GM19035 (cell line): ENCODE measurements around the gene RASGEF1B.
"Not testable (repeated sequence)": the region's sequence is repeated elsewhere in the genome, so short reads cannot be mapped to it uniquely, and the experiment has no call there.

Source experiments
- ATAC-seq: cut with Tn5 transposase; IDR thresholded peaks from one replicate; pipeline ENCODE4 v1.9.1; 2021; ENCODE audit not compliant: unreplicated experiment

RASGEF1B gene

GRCh38 chr4:81432825-81433224, 38.9 kb downstream of the RASGEF1B start:
- no peak for ATAC-seq

- no peak for ATAC-seq
These were observed 39.7 kb downstream of the RASGEF1B start for GRCh38 chr4:81431971-81432370.

GRCh38 chr4:81429607-81430006, 42.1 kb downstream of the RASGEF1B start:
- ATAC-seq = no peak

DNA sequence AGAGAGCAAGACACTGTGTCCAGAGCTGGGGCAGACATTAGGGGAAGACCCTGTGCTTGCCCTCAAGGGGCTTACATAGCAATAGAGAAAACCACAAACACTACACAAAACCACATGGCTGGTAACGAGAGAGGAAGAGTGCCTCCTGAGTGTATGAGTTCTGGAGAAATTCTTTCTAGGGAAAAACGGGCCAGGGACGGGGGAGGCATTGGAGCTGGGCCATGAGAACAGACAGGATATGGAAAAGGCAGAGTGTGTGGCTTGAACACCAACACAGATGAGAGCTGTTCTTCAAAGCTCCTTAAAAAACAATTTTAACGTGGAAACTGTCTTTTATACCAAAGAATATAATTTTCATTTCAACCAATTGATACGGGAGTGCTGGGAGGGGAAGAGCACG, 42.7 kb downstream of the RASGEF1B start:
- no peak for ATAC-seq

DNA sequence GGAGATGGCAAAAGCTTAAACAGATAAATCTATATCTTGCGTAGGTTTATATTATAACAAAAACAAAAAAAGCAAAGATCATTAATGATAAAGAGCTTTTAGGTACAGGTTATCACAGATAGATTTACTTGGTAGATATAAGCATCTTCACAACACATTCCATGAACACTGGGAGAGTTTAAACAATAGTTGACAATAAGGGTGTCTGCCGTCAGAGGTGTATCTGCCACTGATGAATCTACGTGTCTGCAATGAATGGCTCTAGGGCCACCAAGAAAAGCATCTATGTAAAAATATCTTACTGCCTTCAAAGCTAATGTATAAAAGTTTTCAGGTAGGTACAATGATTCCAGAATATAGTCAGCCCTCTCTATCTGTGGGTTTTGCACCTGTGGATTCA, 43.7 kb downstream of the RASGEF1B start:
- ATAC-seq = no peak

- no peak for ATAC-seq
These were observed 44.3 kb downstream of the RASGEF1B start for GRCh38 chr4:81427344-81427821.

GRCh38 chr4:81426770-81427289, 44.9 kb downstream of the RASGEF1B start:
- ATAC-seq = no peak

GRCh38 chr4:81424816-81425755, 46.6 kb downstream of the RASGEF1B start:
- ATAC-seq = no peak

GRCh38 chr4:81424336-81424735, 47.4 kb downstream of the RASGEF1B start:
- ATAC-seq = no peak

GRCh38 chr4:81422595-81422994, 49.1 kb downstream of the RASGEF1B start:
- ATAC-seq = no peak

DNA sequence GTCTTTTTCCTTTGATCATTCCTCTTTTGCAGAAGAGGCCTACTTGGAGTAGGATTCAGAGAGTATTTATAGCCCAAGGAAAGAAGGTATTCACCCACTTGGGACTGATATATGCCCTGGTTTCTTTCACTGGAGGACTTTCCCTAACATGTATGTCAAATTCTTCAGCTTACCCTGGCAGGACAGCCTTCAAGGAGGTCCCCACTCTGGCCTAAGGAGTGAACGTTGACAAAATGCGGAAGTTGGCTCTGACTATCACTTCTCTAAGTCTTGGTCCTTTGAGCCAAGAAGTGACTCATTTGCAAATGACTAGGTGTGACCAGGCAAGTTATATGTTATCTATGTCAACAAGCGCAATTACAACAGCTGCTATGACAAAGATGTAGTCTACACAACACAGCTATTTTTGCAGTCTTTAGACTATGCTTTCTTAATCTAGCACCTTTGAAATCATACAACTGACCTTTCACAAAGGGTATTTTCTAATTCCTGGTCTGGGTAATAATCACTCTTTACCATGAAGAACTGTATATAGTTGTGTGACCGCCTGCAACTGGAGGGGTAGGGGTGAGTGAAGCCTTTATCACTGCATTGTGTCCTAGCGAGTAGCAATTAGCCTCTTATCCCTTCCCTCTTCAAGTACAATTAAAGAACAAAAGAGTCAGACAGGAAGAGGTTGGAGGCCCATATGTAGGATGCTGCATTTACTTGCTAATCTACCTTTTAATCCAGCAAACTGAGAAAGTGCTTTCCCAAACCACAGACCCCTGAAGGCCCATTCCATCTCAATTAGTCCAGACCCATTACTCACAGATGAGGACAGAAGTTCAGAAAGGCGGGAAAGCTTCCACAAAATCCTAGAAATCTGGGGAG, 50.1 kb downstream of the RASGEF1B start:
- ATAC-seq = peak; percentile 98

GRCh38 chr4:81418572-81418971, 53.1 kb downstream of the RASGEF1B start:
- no peak for ATAC-seq

DNA sequence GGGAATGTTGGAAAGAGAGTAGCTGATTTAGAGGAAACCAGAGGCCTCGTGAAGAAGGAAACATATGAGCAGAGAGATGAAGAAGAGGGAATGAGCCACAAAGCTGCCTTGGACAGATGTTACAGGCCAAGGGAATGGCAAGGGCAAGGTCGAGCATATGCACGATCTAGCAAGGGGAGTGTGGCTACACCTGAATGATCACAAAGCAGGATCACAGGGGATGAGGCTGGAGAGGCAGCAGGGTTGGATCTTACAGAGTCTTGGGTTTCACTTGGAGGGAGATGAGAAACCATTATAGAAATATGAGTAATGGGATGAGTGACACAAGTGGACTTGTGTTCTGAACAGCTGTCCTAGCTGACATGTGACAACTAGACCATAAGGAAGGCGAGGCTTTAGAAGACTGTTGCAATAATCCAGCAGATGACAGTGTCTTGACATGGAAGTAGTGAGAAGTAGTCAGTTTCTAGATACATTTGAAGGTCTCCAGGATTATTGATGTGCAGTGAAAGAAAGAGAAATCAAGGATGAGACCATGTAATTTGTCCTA, 58.7 kb downstream of the RASGEF1B start:
- ATAC-seq = no peak

DNA sequence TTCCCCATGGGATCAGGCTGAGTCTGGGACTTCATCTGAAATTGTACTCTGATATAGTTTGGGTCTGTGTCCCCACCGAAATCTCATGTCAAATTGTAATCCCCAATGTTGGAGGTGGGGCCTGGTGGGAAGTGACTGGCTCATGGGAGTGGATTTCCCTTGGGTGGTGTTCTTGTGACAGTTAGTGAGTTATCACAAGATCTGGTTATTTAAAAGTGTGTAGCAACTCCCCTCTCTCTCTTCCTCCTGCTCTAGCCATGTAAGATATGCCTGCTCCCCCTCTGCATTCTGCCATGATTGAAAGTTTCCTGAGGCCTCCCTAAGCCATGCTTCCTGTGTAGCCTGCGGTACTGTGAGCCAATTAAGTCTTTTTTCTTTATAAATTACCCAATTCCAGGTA, 61.0 kb downstream of the RASGEF1B start:
- no peak for ATAC-seq

- no peak for ATAC-seq
These were observed 61.9 kb downstream of the RASGEF1B start for GRCh38 chr4:81409836-81410235.

DNA sequence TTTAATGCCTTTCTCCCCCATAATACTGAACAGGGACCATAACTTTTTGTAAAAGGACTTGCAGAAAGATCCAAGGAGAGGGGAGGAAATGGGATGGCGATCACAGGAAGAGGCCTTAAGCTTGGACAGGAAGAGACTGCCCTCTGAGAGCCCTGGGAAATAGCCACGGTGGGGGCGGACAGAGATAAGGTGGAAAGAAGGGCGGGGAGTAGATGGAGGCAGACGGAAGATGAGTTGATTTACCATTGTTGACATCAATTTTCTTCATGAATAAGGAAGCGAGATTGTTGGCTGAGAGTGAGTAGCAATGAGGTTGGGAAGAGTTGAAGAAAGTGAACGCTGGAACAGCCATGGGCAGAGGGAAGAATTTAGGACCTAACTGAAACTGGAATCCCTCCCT, 63.4 kb downstream of the RASGEF1B start:
- no peak for ATAC-seq

DNA sequence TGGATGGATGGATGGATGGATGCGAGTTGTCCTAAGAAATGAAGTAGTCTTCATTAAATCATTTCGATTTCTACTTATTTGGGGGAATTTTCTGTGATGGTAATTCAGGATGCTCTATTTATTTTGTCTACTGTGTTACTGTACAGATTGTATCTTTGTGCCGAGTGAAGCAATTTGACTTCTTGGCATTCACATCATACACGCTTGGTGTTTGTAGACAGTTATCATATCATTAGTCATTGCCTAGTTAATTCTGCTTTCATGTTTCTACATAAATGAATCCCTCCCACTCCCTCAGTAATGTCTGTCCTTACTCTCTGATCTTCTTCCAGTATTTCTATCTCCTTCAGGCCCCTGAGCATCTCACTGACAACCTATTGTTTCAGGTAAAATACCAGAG, 64.0 kb downstream of the RASGEF1B start:
- ATAC-seq = no peak

DNA sequence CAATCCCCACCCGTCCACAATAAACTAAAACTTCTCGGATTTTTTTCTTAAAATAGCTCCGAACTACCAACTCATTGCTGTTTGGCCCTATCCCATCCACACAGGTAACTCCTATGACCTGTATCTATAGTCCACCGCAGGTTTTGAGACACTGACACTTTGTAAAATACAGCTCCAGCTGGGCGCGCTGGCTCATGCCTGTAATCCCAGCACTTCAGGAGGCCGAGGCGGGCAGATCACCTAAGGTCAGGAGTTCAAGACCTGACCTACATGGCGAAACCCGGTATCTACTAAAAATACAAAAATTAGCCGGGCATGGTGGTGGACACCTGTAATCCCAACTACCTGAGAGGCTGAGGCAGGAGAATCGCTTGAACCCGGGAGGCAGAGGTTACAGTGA, 65.2 kb downstream of the RASGEF1B start:
- not testable (repeated sequence) for ATAC-seq

- ATAC-seq = peak; percentile 92
These were observed 65.8 kb downstream of the RASGEF1B start for GRCh38 chr4:81405900-81406401.

DNA sequence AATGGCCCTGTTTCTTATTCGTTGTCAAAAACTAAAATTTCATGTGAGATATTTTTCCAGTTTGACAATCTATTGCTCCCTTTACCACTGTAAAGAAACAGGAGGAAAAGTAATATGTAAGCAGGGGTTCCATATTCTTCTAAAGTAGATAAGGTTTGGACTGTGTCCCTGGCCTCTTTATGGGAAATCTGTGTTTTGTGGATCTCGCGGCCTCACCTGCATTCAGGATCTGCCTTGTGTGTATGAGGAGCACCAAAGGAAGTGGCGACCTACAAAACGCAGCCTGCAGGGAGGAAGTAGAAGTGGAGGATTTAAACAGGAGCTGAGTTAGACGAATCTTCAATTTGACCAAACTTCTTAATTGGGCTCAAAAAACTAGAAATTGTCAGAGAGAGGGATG, 67.0 kb downstream of the RASGEF1B start:
- ATAC-seq = no peak

- no peak for ATAC-seq
These were observed 67.4 kb downstream of the RASGEF1B start for GRCh38 chr4:81404294-81404693.
